GM18868 (cell line): ENCODE data around the gene B4GALT1.
"Not testable (repeated sequence)": the region's sequence is repeated elsewhere in the genome, so short reads cannot be mapped to it uniquely, and the experiment has no call there.

Experiments
- ATAC-seq: cut with Tn5 transposase; IDR thresholded peaks from one replicate; pipeline ENCODE4 v1.9.1; 2021; ENCODE audit warnings: mild to moderate bottlenecking, moderate library complexity; ENCODE audit not compliant: unreplicated experiment

B4GALT1 gene

GRCh38 chr9:33185406-33185805 lies 18.3 kb upstream of the B4GALT1 start:
- no peak for ATAC-seq

- no peak for ATAC-seq
These were observed 17.8 kb upstream of the B4GALT1 start for GRCh38 chr9:33184963-33185362.

- ATAC-seq = no peak
These were observed 15.4 kb upstream of the B4GALT1 start for GRCh38 chr9:33182519-33182918.

GRCh38 chr9:33180526-33181184 lies 13.5 kb upstream of the B4GALT1 start:
- ATAC-seq = no peak

GRCh38 chr9:33178972-33179697 lies 12.0 kb upstream of the B4GALT1 start:
- no peak for ATAC-seq

GRCh38 chr9:33177639-33178038 lies 10.5 kb upstream of the B4GALT1 start:
- ATAC-seq = no peak

- no peak for ATAC-seq
These were observed 9.9 kb upstream of the B4GALT1 start for GRCh38 chr9:33177086-33177485.

- peak; percentile 47 for ATAC-seq
These were observed 8.7 kb upstream of the B4GALT1 start for GRCh38 chr9:33175649-33176325.

GRCh38 chr9:33172256-33173238 lies 5.4 kb upstream of the B4GALT1 start:
- ATAC-seq = no peak

GRCh38 chr9:33170464-33171415 lies 3.6 kb upstream of the B4GALT1 start:
- no peak for ATAC-seq

- ATAC-seq = no peak
These were observed 1.9 kb upstream of the B4GALT1 start for GRCh38 chr9:33168941-33169544.

GRCh38 chr9:33167972-33168461 lies 881 bp upstream of the B4GALT1 start:
- no peak for ATAC-seq

- peak; percentile 0 for ATAC-seq
These were observed 679 bp downstream of the B4GALT1 start for GRCh38 chr9:33166231-33167083.

- peak; percentile 16 for ATAC-seq
These were observed 1.6 kb downstream of the B4GALT1 start for GRCh38 chr9:33165263-33166151.

- not testable (repeated sequence) for ATAC-seq
These were observed 2.2 kb downstream of the B4GALT1 start for GRCh38 chr9:33164921-33165262.

- ATAC-seq = peak; percentile 18
These were observed 2.9 kb downstream of the B4GALT1 start for GRCh38 chr9:33164138-33164809.
